HCT116 (cell line): ENCODE results near the gene AMZ1. TPM values are rescaled to one million over a fixed set of nuclear protein-coding genes. Genes with fewer than 3 reads are reported as not detected.

Experiments
- ATAC-seq: fragments of 200-7000 bp; cut with Tn5 transposase; 2 replicates; pipeline ENCODE4 v1.9.1; 2020; ENCODE audit warnings: mild to moderate bottlenecking, moderate library complexity
- BruUV-seq: library from RNA; stranded (reverse); fragments of 400-500 nt; replicated peaks from 2 replicates; lab custom pipeline; 2021; lab: Mats Ljungman, UMichigan
- CTCF ChIA-PET: fragments of 300-600 bp; sonication (Branson Sonifier 250); formaldehyde crosslinking; loops from one replicate; lab custom pipeline; 2021; ENCODE audit warnings: antibody characterized with exemption; lab: Charles Lee
- POLR2A ChIA-PET: fragments of 300-600, 350-600 bp; sonication (Branson Sonifier 250); formaldehyde crosslinking; loops from one replicate; lab custom pipeline; 2021; ENCODE audit warnings: antibody characterized with exemption; lab: Charles Lee
- RAD21 ChIA-PET, 2 experiments: fragments of 300-600 bp; sonication (Branson Sonifier 250); formaldehyde crosslinking; loops; one replicate each; lab custom pipeline; 2023; ENCODE audit warnings: low total read pairs in 2 of 2; ENCODE audit not compliant: uncharacterized antibody in 2 of 2, unreplicated experiment in 2 of 2, low non-redundant PET in 1 of 2; lab: Charles Lee
- DNase-seq: peaks from one replicate; pipeline ENCODE4 v3.0.0-alpha.2; 2010; ENCODE audit warnings: low read depth, low spot score
- H2AFZ ChIP-seq: fragments of 200-600 bp; shearing (Covaris generic), sonication (generic); 2 replicates; pipeline ENCODE4 v1.6.1; 2017; ENCODE audit warnings: low read depth, mixed run types, mixed read lengths, antibody characterized with exemption, low read length; ENCODE audit not compliant: poor library complexity, severe bottlenecking
- H3K27ac ChIP-seq: 2 replicates; pipeline ENCODE4 v1.5.1; 2012; ENCODE audit warnings: low read depth, low read length
- H3K27me3 ChIP-seq: fragments of 200-600 bp; sonication (generic); 2 replicates; pipeline ENCODE4 v1.6.1; 2016; ENCODE audit warnings: mixed run types, low read length, mixed read lengths; ENCODE audit not compliant: insufficient read depth
- H3K36me3 ChIP-seq, 2 experiments: fragments of 200-500 bp in 1 of 2; fragments of 200-600 bp in 1 of 2; sonication (Bioruptor generic) in 1 of 2; sonication (generic) in 1 of 2; 2 replicates each; pipeline versions ENCODE4 v1.5.1 to v1.6.1; 2014 to 2016; ENCODE audit warnings: low read length in 2 of 2, inconsistent platforms in 1 of 2, mixed read lengths in 1 of 2, mixed run types in 1 of 2; ENCODE audit not compliant: insufficient read depth in 2 of 2, control insufficient read depth in 1 of 2
- H3K4me1 ChIP-seq, 2 experiments: fragments of 200-600 bp in 1 of 2; sonication (generic) in 1 of 2; 2 replicates each; pipeline versions ENCODE4 v1.5.1 to v1.6.1; 2012 to 2017; ENCODE audit warnings: low read length in 2 of 2, inconsistent platforms in 1 of 2, mild to moderate bottlenecking in 1 of 2, mixed read lengths in 1 of 2, mixed run types in 1 of 2, moderate library complexity in 1 of 2; ENCODE audit not compliant: insufficient read depth in 2 of 2, control insufficient read depth in 1 of 2
- H3K4me2 ChIP-seq: fragments of 200-600 bp; sonication (generic); 2 replicates; pipeline ENCODE4 v1.6.1; 2017; ENCODE audit warnings: mixed run types, low read length, mixed read lengths
- H3K4me3 ChIP-seq, 2 experiments: fragments of 200-600 bp in 1 of 2; sonication (generic) in 1 of 2; replicated peaks in 1 of 2; 2 replicates each; pipeline ENCODE4 v1.5.1; 2011 to 2016; ENCODE audit warnings: low read length in 2 of 2, control low read depth in 1 of 2, low read depth in 1 of 2, mild to moderate bottlenecking in 1 of 2, mixed read lengths in 1 of 2, mixed run types in 1 of 2
- H3K79me2 ChIP-seq: fragments of 200-600 bp; sonication (generic); 2 replicates; pipeline ENCODE4 v1.6.1; 2017; ENCODE audit warnings: mild to moderate bottlenecking, mixed run types, low read length, moderate library complexity, mixed read lengths; ENCODE audit not compliant: insufficient read depth
- H3K9ac ChIP-seq: fragments of 200-600 bp; sonication (generic); 2 replicates; pipeline ENCODE4 v1.6.1; 2016; ENCODE audit warnings: low read length, mixed read lengths
- H3K9me2 ChIP-seq: fragments of 200-600 bp; sonication (generic), shearing (Covaris generic); 2 replicates; pipeline ENCODE4 v1.6.1; 2017; ENCODE audit warnings: mixed run types, mild to moderate bottlenecking, moderate library complexity; ENCODE audit not compliant: insufficient read depth
- H3K9me3 ChIP-seq, 2 experiments: fragments of 200-500 bp in 1 of 2; fragments of 200-600 bp in 1 of 2; sonication (Bioruptor generic) in 1 of 2; sonication (generic) in 1 of 2; 2 replicates each; pipeline ENCODE4 v1.6.1; 2014 to 2017; ENCODE audit warnings: low read length in 2 of 2, mixed read lengths in 2 of 2, inconsistent platforms in 1 of 2, low read depth in 1 of 2, mild to moderate bottlenecking in 1 of 2, mixed run types in 1 of 2, moderate library complexity in 1 of 2; ENCODE audit not compliant: control insufficient read depth in 1 of 2, insufficient read depth in 1 of 2
- H4K20me1 ChIP-seq: fragments of 200-600 bp; sonication (generic), shearing (Covaris generic); 2 replicates; pipeline ENCODE4 v1.6.1; 2017; ENCODE audit warnings: mixed run types, mild to moderate bottlenecking, moderate library complexity; ENCODE audit not compliant: insufficient read depth
- ATF3 ChIP-seq: IDR thresholded peaks from 2 replicates; pipeline ENCODE4 v1.6.1; 2012
- CEBPB ChIP-seq: IDR thresholded peaks from 2 replicates; pipeline ENCODE4 v1.6.1; 2012; ENCODE audit warnings: low read depth
- CTCF ChIP-seq, 3 experiments: fragments of 200-600 bp in 1 of 3; sonication (generic) in 1 of 3; IDR thresholded peaks in 2 of 3; conservative IDR thresholded peaks in 1 of 3; 2 replicates each; pipeline ENCODE4 v1.5.1; 2012 to 2017; ENCODE audit warnings: low read depth in 2 of 3, low read length in 2 of 3, antibody characterized with exemption in 1 of 3, borderline replicate concordance in 1 of 3, control low read depth in 1 of 3, mild to moderate bottlenecking in 1 of 3, mixed read lengths in 1 of 3, mixed run types in 1 of 3, moderate library complexity in 1 of 3; ENCODE audit not compliant: insufficient read depth in 1 of 3
- ELF1 ChIP-seq: IDR thresholded peaks from 2 replicates; pipeline ENCODE4 v1.6.1; 2012; ENCODE audit warnings: low read depth, borderline replicate concordance
- EZH2 ChIP-seq: fragments of 200-600 bp; sonication (generic); IDR thresholded peaks from 2 replicates; pipeline ENCODE4 v1.6.1; 2017; ENCODE audit warnings: antibody characterized with exemption, mixed run types
- EZH2phosphoT487 ChIP-seq: fragments of 200-600 bp; IDR thresholded peaks from 2 replicates; pipeline ENCODE4 v1.6.1; 2018; ENCODE audit warnings: antibody characterized with exemption, borderline replicate concordance
- FOSL1 ChIP-seq: IDR thresholded peaks from 2 replicates; pipeline ENCODE4 v1.6.1; 2012; ENCODE audit warnings: low read depth
- JUND ChIP-seq: IDR thresholded peaks from 2 replicates; pipeline ENCODE4 v1.6.1; 2012
- MAX ChIP-seq: IDR thresholded peaks from 2 replicates; pipeline ENCODE4 v1.6.1; 2012
- POLR2AphosphoS5 ChIP-seq: IDR thresholded peaks from 2 replicates; pipeline ENCODE4 v1.6.1; 2011; ENCODE audit warnings: mild to moderate bottlenecking, low read depth, low read length, moderate library complexity
- RAD21 ChIP-seq: IDR thresholded peaks from 2 replicates; pipeline ENCODE4 v1.6.1; 2012; ENCODE audit warnings: low read depth, mild to moderate bottlenecking
- SRF ChIP-seq: IDR thresholded peaks from 2 replicates; pipeline ENCODE4 v1.6.1; 2012; ENCODE audit warnings: low read depth
- YY1 ChIP-seq: IDR thresholded peaks from 2 replicates; pipeline ENCODE4 v1.6.1; 2011; ENCODE audit warnings: low read length, low read depth, moderate library complexity, mild to moderate bottlenecking; ENCODE audit not compliant: insufficient replicate concordance; ENCODE audit errors: extremely low read depth
- ZBTB33 ChIP-seq: IDR thresholded peaks from 2 replicates; pipeline ENCODE4 v1.6.1; 2011; ENCODE audit warnings: mild to moderate bottlenecking, low read length, moderate library complexity; ENCODE audit not compliant: insufficient replicate concordance; ENCODE audit errors: extremely low read depth
- ZFX ChIP-seq: fragments of 450-650 bp; IDR thresholded peaks from 2 replicates; pipeline ENCODE4 v1.6.1; 2017
- intact Hi-C: fragments of 100-400 bp; cut with micrococcal nuclease; formaldehyde crosslinking; loops from 2 replicates; pipeline ENCODE4 v1.10.0; 2022
- total RNA-seq: library from RNA; stranded (reverse); gene quantifications from one replicate; pipeline ENCODE4 v1.2.1, GENCODE V29; 2021; ENCODE audit not compliant: unreplicated experiment

The AMZ1 gene
- total RNA-seq, 1 experiment from 2014 or later = not detected

- CTCF ChIA-PET = no interaction called here
Measured at GRCh38 chr7:2732959-2733584, 45.1 kb downstream of the AMZ1 start.

GRCh38 chr7:2734084-2734686 is 46.2 kb downstream of the AMZ1 start:
- RAD21 ChIA-PET = no interaction called here
- intact Hi-C loops = no loop called here
- no peak for TF ChIP-seq ZFX
- no peak for TF ChIP-seq RAD21
- TF ChIP-seq EZH2 = no peak
- no peak for TF ChIP-seq JUND
- no peak for TF ChIP-seq EZH2phosphoT487
- TF ChIP-seq ZBTB33 = no peak
- no peak for TF ChIP-seq ELF1
- TF ChIP-seq ATF3 = no peak
- TF ChIP-seq YY1 = no peak
- TF ChIP-seq FOSL1 = no peak
- TF ChIP-seq CTCF (IDR thresholded peaks at IDR 0.05 in 2 of 3, conservative IDR thresholded peaks at IDR 0.05 in 1 of 3; ENCODE audit: borderline replicate concordance in 1 of 3, insufficient read depth in 1 of 3, low read depth in 2 of 3, low read length in 2 of 3) = no peak
- TF ChIP-seq CEBPB = no peak
- TF ChIP-seq POLR2AphosphoS5 = no peak
- no peak for TF ChIP-seq SRF

More at GRCh38 chr7:2732959-2733584, 45.1 kb downstream of the AMZ1 start:
- H2AFZ ChIP-seq = no peak overlapping the region
- POLR2A ChIA-PET = no interaction called here
- H3K4me3 ChIP-seq = no peak overlapping the region
- H4K20me1 ChIP-seq = no peaks in the 10 kb centered on the region
- H3K4me1 ChIP-seq = peaks cover 0 to 11% of the 10 kb centered on the region in 2 experiments; a peak in 1 of 4 replicates
- no peaks in the 10 kb centered on the region for H3K9me2 ChIP-seq
- no peak overlapping the region for H3K9ac ChIP-seq
- H3K27ac ChIP-seq = no peak overlapping the region
- no peak overlapping the region for H3K4me2 ChIP-seq
- no peaks in the 10 kb centered on the region for H3K79me2 ChIP-seq
- peak; percentile 43; the same call in 1 of the 2 replicates for TF ChIP-seq MAX
- TF ChIP-seq JUND = no peak
- TF ChIP-seq, all 23 proteins: peak for 1
- intact Hi-C loops = no loop called here
- RAD21 ChIA-PET = no interaction called here
- ATAC-seq (no peak), DNase-seq (no peak)
- Histone ChIP-seq H3K27me3 (no peaks in the 10 kb centered on the region), H3K9me3 (no peaks in the 10 kb centered on the region), H3K36me3 (no peaks in the 10 kb centered on the region)
- no TSS peak for BruUV-seq

More at GRCh38 chr7:2734084-2734686, 46.2 kb downstream of the AMZ1 start:
- no TSS peak for BruUV-seq
- CTCF ChIA-PET = no interaction called here
- H2AFZ ChIP-seq = no peak overlapping the region
- H3K9me2 ChIP-seq = no peaks in the 10 kb centered on the region
- DNase-seq (no peak), ATAC-seq (no peak)
- H3K27ac ChIP-seq = no peak overlapping the region
- no peaks in the 10 kb centered on the region for H3K36me3 ChIP-seq
- 0 out of 2 replicates have a peak, but pooled peaks cover 5% of the 10 kb centered on the region for H3K79me2 ChIP-seq
- no peaks in the 10 kb centered on the region for H3K9me3 ChIP-seq
- H3K9ac ChIP-seq = no peak overlapping the region
- no peak overlapping the region for H3K4me2 ChIP-seq
- H3K27me3 ChIP-seq = no peaks in the 10 kb centered on the region
- POLR2A ChIA-PET = no interaction called here
- H3K4me1 ChIP-seq = peaks cover 0 to 11% of the 10 kb centered on the region in 2 experiments; a peak in 1 of 4 replicates
- no peak overlapping the region for H3K4me3 ChIP-seq
- H4K20me1 ChIP-seq = no peaks in the 10 kb centered on the region
